NCI-H446 (cell line): ENCODE data around the gene KBTBD13.

Source experiments
- DNase-seq, 2 experiments: peaks; one replicate each; lab custom pipeline; 2025; lab: John Stamatoyannopoulos, UW

The KBTBD13 gene

GRCh38 chr15:65115086-65115485 lies 38.5 kb downstream of the KBTBD13 start, which contains the start of gene UBAP1L:
Gene UBAP1L, minus strand, starts transcription at chr15:65115200. Its CDS starts 8,985 bp downstream, at chr15:65106215.
- no peak for DNase-seq

GRCh38 chr15:65115542-65115941 lies 39.0 kb downstream of the KBTBD13 start:
- DNase-seq = no peak
